Measurements from ENCODE around the gene LIMCH1.

LIMCH1 gene

DNA sequence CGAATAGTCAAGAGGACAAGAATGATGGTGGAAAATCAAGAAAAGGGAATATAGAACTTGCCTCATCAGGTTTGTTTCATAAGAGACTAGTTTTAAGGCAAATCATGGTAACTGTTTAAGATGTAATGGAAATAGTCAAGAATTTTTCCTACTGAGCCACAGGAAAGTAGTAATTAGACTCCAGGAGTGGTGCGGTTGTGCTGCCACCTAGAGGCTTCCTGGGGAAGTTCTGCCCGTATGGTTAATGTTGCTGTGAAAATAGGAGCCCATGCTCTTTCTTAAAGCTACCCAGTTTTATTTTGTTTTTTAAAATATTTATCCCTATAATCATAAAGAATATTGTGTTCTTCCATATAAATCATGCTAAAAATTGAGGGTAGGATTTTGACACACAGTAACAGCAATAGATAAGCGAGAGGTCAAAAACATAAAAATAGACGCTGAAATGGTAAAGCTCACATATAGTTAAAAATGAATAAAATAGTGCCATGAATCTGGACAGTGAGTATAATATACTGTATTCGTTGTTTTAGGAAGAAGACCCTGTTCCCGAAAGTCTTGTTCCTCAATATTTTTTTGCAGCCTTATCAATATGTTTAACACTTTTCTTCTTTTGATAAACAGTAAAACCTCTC lies 123.6 kb downstream of the LIMCH1 start:
- TF ChIP-seq, protein P1, sequence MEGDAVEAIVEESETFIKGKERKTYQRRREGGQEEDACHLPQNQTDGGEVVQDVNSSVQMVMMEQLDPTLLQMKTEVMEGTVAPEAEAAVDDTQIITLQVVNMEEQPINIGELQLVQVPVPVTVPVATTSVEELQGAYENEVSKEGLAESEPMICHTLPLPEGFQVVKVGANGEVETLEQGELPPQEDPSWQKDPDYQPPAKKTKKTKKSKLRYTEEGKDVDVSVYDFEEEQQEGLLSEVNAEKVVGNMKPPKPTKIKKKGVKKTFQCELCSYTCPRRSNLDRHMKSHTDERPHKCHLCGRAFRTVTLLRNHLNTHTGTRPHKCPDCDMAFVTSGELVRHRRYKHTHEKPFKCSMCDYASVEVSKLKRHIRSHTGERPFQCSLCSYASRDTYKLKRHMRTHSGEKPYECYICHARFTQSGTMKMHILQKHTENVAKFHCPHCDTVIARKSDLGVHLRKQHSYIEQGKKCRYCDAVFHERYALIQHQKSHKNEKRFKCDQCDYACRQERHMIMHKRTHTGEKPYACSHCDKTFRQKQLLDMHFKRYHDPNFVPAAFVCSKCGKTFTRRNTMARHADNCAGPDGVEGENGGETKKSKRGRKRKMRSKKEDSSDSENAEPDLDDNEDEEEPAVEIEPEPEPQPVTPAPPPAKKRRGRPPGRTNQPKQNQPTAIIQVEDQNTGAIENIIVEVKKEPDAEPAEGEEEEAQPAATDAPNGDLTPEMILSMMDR (IDR thresholded peaks at IDR 0.05; ENCODE audit: low read depth, low read length), result peak; percentile 91
- no peak for TF ChIP-seq EZH2phosphoT487 (IDR thresholded peaks at IDR 0.05; ENCODE audit: low read depth)

DNA sequence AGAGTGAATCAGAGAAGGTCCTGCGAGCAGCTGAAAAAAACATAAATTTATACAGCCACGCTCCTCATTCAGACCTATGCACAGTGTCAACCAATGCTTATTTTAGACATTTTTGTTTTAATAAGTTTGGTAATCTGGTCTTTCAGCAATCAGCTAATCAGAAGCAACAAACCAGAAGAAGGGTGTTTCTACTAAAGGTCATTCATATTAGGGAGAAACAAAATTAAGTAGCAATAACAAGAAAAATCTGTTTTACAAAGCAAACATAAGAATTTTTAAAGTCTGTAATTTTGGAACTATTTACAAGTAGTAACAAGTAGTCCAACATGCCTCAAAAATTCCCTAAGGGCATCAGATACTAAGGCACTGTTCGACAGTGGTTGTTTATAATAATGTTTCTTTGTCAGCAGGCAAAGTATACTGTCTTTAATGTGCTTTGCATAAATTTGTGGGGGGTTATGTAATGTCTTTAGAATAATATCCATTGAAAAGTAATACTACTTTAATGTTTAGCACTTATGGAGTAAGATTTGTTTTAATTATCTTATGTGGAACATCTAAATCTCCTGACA lies 127.8 kb downstream of the LIMCH1 start:
- no peak overlapping the region for H3K4me3 ChIP-seq (ENCODE audit: low read length)
- no peaks in the 10 kb centered on the region for H4K20me1 ChIP-seq (ENCODE audit: insufficient read depth, low read length)
- H3K79me2 ChIP-seq (ENCODE audit: low read length), result no peaks in the 10 kb centered on the region
- H3K4me1 ChIP-seq (ENCODE audit: low read length), result peaks cover 14% of the 10 kb centered on the region
- H3K27me3 ChIP-seq (ENCODE audit: low read depth, low read length), result peaks cover 11% of the 10 kb centered on the region; the same call in 1 of the 2 replicates
- H3K9ac ChIP-seq (ENCODE audit: low read length), result no peak overlapping the region
- H2AFZ ChIP-seq (ENCODE audit: low read depth, low read length), result no peak overlapping the region
- no peak for TF ChIP-seq EZH2phosphoT487 (IDR thresholded peaks at IDR 0.05; ENCODE audit: low read depth)
- TF ChIP-seq, protein P1 (IDR thresholded peaks at IDR 0.05; ENCODE audit: low read depth, low read length), result no peak
- no peak overlapping the region for H3K4me2 ChIP-seq (ENCODE audit: low read length)
- H3K9me3 ChIP-seq (ENCODE audit: insufficient read depth, low read length), result no peaks in the 10 kb centered on the region
- no peak overlapping the region for H3K27ac ChIP-seq (ENCODE audit: low read length)
- no peaks in the 10 kb centered on the region for H3K36me3 ChIP-seq (replicated peaks; ENCODE audit: low read depth, low read length)

More for the DNA sequence above, 123.6 kb downstream of the LIMCH1 start:
- H2AFZ ChIP-seq (ENCODE audit: low read depth, low read length), result no peak overlapping the region
- no peaks in the 10 kb centered on the region for H4K20me1 ChIP-seq (ENCODE audit: insufficient read depth, low read length)
- no peaks in the 10 kb centered on the region for H3K79me2 ChIP-seq (ENCODE audit: low read length)
- H3K4me2 ChIP-seq (ENCODE audit: low read length), result no peak overlapping the region
- H3K9me3 ChIP-seq (ENCODE audit: insufficient read depth, low read length), result no peaks in the 10 kb centered on the region
- H3K9ac ChIP-seq (ENCODE audit: low read length), result no peak overlapping the region
- H3K36me3 ChIP-seq (replicated peaks; ENCODE audit: low read depth, low read length), result no peaks in the 10 kb centered on the region
- H3K4me3 ChIP-seq (ENCODE audit: low read length), result no peak overlapping the region
- H3K27ac ChIP-seq (ENCODE audit: low read length), result no peak overlapping the region
- peaks cover 7% of the 10 kb centered on the region; the same call in 1 of the 2 replicates for H3K27me3 ChIP-seq (ENCODE audit: low read depth, low read length)
- peaks cover 21% of the 10 kb centered on the region for H3K4me1 ChIP-seq (ENCODE audit: low read length)

DNA sequence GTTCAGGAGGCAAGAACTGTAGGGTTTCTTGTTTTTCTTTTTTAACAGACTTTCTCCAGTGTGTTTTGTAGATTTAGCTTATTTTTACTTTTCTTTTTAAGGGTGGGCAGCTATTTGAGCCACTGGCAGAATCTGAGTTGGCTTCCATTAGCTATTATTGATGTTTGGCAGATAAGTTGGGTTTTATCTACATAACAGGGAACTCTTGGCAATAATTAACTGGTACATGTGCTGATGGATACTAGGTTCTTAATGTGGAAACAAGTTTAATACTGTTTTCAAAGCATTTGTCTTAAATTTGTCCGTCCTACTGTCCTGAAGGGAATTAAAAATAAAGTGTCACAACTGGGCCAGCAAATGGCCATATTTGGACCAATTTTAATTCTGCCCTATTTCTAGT lies 130.1 kb downstream of the LIMCH1 start:
- TF ChIP-seq, protein P1 (IDR thresholded peaks at IDR 0.05; ENCODE audit: low read depth, low read length), result no peak
- TF ChIP-seq EZH2phosphoT487 (IDR thresholded peaks at IDR 0.05; ENCODE audit: low read depth), result no peak
- H3K36me3 ChIP-seq (replicated peaks; ENCODE audit: low read depth, low read length), result no peaks in the 10 kb centered on the region

DNA sequence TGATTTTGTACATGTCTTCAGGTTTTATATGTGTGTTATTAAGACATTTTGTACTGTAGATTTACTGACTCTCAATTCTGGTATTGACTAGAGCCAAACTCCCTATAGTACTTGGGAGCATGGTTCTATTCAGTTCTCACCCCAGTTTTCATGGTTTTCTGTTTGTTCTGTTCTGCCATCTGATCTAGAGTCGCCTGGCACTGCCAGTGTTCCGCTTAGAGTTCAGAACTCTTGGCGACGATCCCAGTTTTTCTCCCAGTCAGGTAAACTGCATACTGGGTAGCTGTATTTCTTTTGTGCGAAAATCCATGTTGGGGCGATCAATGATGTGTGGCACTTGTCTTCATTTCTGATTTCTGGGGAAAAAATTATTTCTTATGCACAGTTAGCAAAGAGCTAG lies 132.6 kb downstream of the LIMCH1 start:
- no peak overlapping the region for H3K27ac ChIP-seq (ENCODE audit: low read length)
- H3K4me1 ChIP-seq (ENCODE audit: low read length), result no peaks in the 10 kb centered on the region
- H4K20me1 ChIP-seq (ENCODE audit: insufficient read depth, low read length), result no peaks in the 10 kb centered on the region
- peaks cover 3% of the 10 kb centered on the region; the same call in 1 of the 2 replicates for H3K27me3 ChIP-seq (ENCODE audit: low read depth, low read length)
- H3K4me3 ChIP-seq (ENCODE audit: low read length), result no peak overlapping the region
- H3K9me3 ChIP-seq (ENCODE audit: insufficient read depth, low read length), result no peaks in the 10 kb centered on the region
- H3K36me3 ChIP-seq (replicated peaks; ENCODE audit: low read depth, low read length), result no peaks in the 10 kb centered on the region
- no peaks in the 10 kb centered on the region for H3K79me2 ChIP-seq (ENCODE audit: low read length)
- TF ChIP-seq, protein P1 (IDR thresholded peaks at IDR 0.05; ENCODE audit: low read depth, low read length), result no peak
- no peak overlapping the region for H2AFZ ChIP-seq (ENCODE audit: low read depth, low read length)
- no peak overlapping the region for H3K9ac ChIP-seq (ENCODE audit: low read length)
- no peak overlapping the region for H3K4me2 ChIP-seq (ENCODE audit: low read length)

More for the DNA sequence above, 130.1 kb downstream of the LIMCH1 start:
- H3K4me2 ChIP-seq (ENCODE audit: low read length), result no peak overlapping the region
- H2AFZ ChIP-seq (ENCODE audit: low read depth, low read length), result no peak overlapping the region
- no peaks in the 10 kb centered on the region for H3K4me1 ChIP-seq (ENCODE audit: low read length)
- no peak overlapping the region for H3K9ac ChIP-seq (ENCODE audit: low read length)
- no peak overlapping the region for H3K4me3 ChIP-seq (ENCODE audit: low read length)
- H3K9me3 ChIP-seq (ENCODE audit: insufficient read depth, low read length), result no peaks in the 10 kb centered on the region
- no peaks in the 10 kb centered on the region for H4K20me1 ChIP-seq (ENCODE audit: insufficient read depth, low read length)
- peaks cover 3% of the 10 kb centered on the region; the same call in 1 of the 2 replicates for H3K27me3 ChIP-seq (ENCODE audit: low read depth, low read length)
- H3K79me2 ChIP-seq (ENCODE audit: low read length), result no peaks in the 10 kb centered on the region
- H3K27ac ChIP-seq (ENCODE audit: low read length), result no peak overlapping the region
